Measurements from ENCODE around the gene GPR39.
"Not testable (repeated sequence)": the region's sequence is repeated elsewhere in the genome, so short reads cannot be mapped to it uniquely, and the experiment has no call there.

GPR39 gene

DNA sequence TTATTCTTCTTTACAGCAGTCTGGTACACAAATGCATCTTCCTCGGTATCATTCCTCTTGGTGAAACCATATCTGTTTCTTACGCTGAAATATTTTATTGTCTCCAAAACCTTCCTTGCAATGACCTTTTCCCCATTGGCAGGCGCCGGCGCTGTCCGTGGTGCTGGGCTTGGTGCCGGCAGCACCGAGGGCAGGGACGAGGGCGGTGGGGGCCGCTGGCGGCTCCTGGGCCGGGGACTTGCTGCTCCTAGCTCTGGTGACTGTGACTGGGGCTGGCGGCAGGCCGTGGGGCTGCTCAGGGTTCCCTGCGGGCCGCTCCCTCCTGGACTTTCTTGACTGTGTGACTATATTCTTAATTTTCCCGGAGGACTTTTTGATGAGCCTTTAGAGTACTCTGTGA, 72.5 kb downstream of the GPR39 start:
- in situ Hi-C loops (cut with MboI; ENCODE audit: low sequenced_read_pairs): no loop called here

DNA sequence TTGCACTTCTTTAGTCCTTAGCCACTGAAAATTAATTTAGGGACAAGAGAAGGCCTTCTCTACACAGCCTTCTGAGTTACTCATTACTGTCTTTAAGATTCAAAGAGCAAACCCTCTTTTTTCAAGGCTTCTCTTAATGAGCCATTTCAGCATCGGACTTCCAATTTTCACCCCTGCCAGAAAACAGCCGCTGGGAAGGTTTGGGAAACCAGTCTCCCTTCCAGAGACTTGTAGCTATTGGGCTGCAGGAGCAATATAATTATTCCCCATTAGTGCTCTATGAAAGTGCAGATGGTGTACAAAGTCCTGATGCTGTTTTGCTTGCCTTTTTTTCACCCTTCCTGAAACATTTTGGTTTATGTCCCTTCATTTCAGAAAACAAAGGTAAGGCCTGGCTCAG, 79.3 kb downstream of the GPR39 start:
- in situ Hi-C loops (cut with MboI; ENCODE audit: low sequenced_read_pairs): no loop called here

DNA sequence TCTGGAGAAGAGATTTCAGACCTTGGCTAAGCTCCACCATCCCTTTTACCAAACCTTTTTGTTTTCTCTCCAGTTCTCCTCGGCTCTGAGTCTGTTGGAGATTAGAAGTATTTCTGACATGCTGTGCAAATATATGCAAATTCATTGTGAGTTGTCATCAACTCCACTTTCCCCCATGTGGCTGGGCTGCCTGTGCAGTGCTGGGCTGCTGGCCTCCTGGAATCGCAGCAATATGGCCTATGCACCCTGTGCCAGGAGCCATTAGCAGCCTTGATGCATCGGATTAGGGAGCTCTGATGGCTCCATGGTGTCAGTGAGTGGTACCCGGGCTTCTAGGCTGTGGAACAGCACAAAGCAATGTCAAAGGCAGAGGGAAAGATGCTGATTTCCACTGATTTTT, 80.0 kb downstream of the GPR39 start:
- in situ Hi-C loops (cut with MboI; ENCODE audit: low sequenced_read_pairs): no loop called here

DNA sequence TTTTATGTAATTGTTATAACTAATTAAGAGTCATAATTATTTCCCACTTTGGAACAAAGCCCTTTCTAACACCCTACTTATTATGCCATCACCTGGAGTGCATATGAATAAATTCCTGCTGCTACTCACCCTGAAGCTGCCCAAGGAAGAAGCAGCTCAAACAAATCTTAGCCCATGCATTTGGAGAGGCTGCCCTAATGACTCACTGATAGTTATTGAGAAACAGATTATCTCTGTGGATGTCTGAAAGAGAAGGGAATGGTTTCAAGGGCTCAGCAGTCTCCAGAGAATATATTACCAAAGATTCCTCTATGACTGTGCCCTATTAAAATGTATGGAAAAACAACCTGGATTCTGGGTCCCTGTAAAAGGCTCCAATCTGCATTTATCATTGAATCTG, 81.0 kb downstream of the GPR39 start:
- in situ Hi-C loops (cut with MboI; ENCODE audit: low sequenced_read_pairs): no loop called here

DNA sequence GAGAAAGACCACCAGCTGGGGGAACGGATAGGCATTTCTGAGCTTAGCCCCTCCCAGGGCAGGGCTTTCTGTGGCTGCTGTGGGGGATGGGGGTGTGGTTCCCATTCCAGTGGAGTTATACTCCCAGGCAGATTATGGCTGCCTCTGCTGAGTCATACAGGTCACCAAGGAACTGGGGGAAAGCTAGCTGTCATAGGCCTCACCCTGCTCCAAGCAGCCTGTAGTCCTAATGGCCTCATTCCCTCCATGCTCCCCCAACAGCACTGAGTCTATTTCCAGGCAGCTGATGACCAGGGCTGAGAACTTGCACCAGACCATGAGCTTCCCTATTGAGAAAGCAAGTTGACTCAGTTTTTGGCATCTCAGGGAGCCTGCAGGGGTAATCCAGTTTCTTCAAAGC, 87.1 kb downstream of the GPR39 start:
- in situ Hi-C loops (cut with MboI; ENCODE audit: low sequenced_read_pairs): no loop called here

DNA sequence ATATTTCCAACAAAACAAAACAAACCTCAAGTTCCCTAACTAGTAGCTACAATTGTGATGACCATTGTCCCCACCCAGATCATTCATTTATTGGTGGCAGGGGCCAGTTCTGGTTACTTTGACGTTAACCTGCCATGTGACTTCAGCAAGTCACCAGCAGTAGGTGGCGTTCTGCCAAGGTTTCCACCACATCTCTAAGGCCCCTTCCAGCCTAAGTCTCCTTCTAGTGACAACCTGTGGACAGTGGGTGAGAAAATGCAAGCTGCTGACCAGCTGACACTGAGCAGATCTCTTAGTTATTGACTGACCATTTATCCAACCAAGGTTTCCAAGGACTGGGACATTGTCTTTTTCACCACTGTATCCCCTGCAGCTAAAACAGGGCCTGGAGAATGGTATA, 98.4 kb downstream of the GPR39 start:
- in situ Hi-C loops (cut with MboI; ENCODE audit: low sequenced_read_pairs): no loop called here

DNA sequence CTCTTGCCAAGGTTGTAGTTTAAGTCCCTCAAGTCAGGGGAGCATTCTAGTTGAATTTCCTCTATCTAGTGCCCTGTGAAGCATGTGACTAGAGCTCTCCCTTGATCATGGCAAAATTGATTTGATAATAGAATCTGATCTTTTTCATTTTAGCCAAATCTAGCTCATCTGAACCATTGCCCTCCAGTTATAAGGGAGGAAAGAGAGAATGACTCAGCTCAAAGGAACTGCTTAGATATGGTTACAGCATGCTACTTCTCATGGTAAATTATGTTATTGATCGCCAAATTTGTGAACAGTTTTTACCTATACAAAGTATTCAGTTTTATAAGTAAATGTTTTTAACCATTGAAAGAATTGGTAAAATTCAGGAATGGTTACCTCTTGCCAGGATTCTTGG, 100.8 kb downstream of the GPR39 start:
- in situ Hi-C loops (cut with MboI; ENCODE audit: low sequenced_read_pairs): no loop called here

DNA sequence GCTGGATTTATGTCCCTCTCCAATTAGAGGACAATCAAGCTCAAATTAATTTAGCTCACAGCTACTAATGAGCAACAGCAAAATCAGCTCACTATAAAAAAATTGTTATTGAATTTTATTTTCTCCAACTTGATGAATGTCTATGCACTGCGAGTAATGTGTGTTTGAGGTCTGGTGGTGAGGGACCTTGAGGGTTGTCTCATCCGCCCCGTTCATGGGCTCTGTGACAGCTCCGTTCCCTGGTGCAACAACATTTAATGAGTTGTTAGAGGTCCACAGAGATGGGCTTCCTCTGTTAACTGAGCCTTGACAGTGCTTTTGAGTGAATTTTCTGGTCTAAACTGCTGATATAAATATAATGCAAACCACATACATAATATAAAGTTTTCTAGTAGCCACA, 101.7 kb downstream of the GPR39 start:
- in situ Hi-C loops (cut with MboI; ENCODE audit: low sequenced_read_pairs): no loop called here

DNA sequence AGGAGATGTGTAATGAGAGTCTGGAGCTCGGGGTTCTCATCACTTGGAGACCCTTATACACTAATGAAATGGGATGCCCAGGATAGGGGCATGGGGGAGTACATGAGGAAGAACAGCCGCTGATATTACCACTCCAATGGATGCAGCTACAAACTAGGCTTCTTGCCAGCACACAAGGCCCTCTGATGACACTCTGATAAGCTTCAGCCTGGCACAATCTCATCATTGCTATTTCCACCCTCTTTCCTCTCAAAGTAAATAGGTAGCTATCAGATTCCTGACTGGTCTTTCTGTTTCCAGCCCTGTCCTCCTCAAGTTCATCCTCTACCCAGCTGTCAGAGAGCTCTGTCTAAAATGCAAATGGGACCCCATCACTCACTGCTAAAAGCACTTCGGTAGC, 103.0 kb downstream of the GPR39 start:
- in situ Hi-C loops (cut with MboI; ENCODE audit: low sequenced_read_pairs): no loop called here

DNA sequence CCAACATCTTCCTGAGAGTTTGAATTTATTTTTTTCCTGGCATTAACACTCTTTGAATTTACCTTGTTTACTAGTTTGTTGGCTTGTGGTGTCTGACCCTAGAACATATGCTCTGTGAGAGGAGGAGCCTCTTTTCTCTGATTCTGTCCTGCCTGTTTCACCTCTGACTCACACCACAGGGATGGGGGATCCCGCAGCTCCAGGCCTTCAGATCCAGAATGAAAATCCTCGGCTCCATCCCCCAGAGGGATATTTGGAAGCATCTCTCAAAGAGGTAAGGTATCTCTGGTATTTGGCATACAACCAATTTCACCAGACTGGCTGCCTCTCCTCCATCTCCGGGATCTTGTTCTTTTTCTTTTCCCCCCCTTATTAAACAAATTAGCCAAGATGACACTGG, 104.7 kb downstream of the GPR39 start:
- in situ Hi-C loops (cut with MboI; ENCODE audit: low sequenced_read_pairs): no loop called here

DNA sequence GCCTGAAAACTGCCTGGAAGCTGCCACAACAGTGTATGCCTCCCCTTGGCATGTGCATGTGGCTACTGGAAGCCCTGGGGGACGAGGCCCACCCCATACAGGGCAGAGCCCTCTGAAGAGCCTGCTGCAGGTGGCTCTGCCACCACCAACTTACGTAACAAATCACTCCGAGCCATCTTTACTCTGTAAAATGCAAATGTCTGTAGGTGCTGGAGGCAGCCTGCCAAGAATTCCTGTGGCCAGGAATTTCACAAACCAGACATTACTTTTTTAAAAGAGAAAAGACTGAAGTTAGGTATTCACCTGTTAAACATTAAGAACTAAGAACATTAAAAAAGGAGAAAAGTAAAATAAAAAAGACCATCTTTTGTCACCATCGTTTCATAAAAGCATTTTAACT, 106.3 kb downstream of the GPR39 start:
- in situ Hi-C loops (cut with MboI; ENCODE audit: low sequenced_read_pairs): no loop called here

DNA sequence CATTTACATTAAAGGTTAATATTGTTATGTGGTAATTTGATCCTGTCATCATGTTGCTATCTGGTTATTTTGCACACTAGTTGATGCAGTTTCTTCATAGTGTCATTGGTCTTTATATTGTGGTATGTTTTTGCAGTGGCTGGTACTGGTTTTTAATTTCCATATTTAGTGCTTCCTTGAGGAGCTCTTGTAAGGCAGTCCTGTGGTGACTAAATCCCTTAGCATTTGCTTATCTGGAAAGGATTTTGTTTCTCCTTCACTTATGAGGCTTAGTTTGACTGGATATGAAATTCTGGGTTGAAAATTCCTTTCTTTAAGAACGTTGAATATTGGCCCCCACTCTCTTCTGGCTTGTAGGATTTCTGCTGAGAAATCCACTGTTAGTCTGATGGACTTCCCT, 120.5 kb downstream of the GPR39 start:
- in situ Hi-C loops (cut with MboI; ENCODE audit: low sequenced_read_pairs): not testable (repeated sequence)

DNA sequence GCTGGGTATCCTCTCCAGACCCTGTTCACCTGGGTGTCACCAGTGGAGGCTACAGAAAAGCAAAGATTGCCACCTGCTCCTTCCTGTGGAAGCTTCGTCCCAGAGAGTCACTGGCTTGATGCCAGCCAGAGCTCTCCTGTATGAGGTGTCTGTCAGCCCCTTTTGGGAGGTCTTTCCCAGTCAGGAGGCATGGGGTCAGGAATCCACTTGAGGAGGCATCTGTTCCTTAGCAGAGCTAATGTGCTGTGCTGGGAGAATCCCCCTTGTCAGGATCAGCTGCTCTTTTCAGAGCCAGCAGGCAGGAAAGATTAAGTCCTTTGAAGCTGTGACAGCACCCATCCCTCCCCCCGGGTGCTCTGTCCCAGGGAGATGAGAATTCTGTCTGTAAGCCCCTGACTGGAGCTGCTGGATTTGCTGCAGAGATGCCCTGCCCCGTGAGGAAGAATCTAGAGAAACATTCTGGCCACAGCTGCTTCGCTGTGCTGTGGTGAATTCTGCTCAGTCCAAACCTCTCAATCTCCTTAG, 121.8 kb downstream of the GPR39 start:
- in situ Hi-C loops (cut with MboI; ENCODE audit: low sequenced_read_pairs): no loop called here

DNA sequence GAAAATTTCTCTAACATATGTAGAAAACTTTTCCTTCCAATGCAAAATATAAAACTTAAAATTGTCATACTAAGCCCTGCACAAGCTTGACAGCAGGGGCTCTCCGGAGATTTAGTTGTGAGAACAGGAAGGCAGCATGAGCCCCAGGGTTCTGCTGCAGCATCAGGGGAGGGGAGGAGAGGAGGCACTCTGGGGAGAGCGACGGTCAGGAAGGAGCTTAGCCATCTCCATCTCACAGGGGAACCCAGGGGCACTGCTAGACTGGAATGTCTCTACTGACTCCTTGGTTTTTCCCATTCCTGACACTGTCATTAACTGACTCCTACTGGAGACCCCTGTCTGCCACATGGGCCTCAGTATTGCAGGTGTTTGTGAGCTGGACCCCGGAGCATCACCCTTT, 123.6 kb downstream of the GPR39 start:
- in situ Hi-C loops (cut with MboI; ENCODE audit: low sequenced_read_pairs): no loop called here

DNA sequence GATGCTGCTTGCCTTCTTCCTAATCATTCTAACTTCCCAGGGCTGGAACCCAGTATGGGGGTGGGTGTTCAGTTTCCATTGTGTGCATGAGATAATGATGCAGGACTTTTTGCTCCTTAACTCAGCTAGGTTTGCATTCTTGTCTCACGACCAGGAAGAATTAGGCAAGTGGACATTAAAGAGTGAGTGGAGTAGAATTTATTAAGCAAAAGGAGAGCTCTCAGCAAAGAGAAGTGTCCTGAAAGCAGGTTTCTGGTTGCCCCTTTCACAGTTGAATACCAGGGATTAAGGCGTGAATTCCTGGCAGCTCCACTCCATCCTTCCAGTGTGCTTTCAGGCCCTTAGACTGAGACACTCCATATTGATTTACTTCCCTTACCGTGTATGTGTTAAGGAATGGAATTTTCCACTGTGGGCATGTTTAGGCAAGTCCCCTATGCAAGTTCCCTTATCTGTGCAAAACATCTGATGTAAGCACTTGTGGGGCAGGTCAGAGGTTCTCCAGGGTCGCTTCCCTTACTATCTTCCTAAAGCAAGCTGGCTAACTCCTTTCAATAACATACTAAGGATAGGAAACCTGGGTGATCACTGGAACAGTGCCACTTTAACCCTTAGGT, 126.5 kb downstream of the GPR39 start:
- in situ Hi-C loops (cut with MboI; ENCODE audit: low sequenced_read_pairs): no loop called here

DNA sequence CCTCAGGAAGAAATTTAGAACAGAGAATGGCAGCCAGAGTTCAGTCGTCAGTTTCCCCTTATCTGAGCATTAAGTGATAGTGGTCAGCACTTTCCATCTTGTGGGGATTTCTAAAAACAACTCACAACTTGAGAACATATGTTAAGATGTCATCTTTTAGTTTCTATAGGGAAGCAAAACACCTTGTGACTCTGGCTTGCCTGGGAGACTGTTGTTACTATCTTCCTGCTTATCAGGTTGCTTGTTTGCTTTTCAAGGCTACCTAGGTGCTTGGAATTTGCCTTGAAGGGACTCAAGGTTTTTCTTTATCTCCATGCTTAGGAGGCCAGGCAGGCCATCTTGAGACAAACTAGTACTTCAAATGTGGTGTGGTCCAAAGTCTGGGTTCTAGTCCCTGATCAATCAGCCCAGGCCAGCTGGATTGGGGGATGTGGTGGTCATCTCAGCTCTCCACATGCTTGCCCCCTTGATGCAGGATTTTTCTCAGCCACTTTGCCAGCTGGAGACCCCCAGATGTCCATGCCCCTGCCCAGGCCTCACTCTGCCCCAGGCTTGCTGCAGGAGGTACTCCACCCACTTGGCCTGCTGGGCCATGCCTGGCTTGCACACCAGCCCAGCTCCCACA, 127.5 kb downstream of the GPR39 start:
- in situ Hi-C loops (cut with MboI; ENCODE audit: low sequenced_read_pairs): no loop called here

DNA sequence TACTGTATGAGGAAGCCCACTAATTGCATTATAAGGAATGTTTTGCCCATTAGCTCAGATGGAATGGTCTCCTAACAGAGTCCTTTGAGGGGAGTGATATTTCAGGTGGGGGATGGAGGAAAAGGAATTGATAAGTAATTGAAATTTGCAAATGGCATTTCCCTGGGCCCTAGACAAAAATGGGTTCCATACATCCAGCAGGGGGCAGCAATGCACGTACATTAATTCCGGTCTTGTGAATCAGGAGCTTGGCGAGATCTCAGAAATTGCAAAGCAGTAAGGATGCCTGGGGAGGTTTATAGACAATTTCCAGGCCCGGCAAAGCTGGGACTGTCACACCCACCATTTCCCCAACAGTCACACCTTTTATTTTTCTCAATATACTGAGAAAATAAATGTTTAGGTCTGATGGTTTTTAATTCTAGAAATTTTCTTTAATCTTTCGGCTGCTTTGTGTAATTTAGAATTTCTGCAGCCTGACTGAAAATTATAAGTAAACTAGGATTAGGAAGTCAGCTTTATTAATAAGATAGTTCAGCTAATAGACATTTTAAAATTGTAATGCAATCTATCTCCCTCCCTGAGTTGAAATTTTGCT, 130.6 kb downstream of the GPR39 start:
- in situ Hi-C loops (cut with MboI; ENCODE audit: low sequenced_read_pairs): no loop called here

DNA sequence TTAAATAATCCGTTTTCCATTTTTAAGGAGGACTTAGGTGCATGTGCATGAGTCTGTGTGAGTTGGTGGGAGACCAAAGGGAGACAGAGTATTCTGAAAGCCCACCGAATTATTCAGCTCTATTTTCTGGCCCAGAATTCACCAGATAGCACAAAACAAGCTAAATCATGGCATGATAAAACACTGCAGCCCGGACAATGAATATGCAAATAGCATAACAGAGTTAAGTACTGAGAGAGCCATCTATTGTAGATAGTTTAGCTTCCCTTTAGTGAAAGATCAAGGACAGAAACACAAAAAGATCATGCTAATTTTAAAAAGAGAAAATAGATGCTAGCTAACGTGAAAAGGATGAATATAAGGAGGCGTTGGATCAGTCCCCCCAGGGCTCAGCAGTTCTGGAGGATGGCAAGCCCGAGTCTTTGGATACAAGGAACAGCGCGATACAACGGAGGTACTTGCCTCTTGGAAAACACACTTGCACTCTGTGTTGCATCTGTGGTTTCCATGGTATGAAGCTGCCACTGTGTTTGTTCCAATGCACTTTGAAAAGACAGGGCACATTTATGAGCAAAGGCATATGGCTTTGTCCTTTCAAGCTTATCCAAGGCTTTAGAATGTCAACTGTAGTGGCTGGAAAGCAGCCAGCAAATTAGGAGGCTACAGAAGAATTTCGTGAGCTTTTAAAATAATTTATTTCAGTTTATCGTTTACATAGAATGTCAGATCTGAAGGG, 133.5 kb downstream of the GPR39 start:
- in situ Hi-C loops (cut with MboI; ENCODE audit: low sequenced_read_pairs): no loop called here

DNA sequence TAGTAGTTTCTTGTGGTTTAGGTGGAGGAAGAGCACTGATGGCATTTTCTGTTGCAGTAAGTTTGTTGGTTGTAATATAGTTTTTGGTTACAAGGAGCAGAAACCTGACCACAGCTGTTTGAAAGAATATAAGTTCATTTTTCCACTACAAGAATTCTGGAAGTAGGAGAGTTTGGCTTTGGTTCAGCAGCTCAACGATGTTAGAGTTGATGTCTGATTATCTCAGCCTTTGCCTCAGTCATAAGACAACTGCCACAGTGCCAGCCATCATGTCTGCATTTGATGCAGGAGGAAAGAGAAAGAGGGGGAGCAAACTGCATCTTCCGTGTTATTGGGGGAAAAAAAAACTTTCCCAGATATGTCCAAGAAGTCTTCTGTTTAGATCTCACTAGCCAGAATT, 134.3 kb downstream of the GPR39 start:
- in situ Hi-C loops (cut with MboI; ENCODE audit: low sequenced_read_pairs): no loop called here

DNA sequence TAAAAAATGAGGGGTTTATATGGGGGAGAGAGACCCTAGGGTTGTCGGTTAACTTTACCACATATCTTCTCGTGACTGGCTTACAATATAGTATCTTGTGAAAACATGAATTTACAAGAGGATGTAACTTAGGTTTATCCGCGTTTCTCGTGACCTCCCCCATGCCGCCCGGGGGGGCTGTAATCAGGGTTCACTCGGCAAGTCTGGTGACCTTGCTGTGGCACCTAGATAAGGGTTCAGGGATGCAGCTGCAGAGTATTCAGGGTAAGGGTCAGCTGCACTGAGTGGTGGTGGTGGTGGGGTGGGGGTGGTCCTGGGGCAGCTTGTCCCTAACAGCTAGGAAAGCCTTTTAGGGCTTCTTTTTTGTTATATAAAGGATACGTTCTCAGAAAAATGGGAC, 141.1 kb downstream of the GPR39 start:
- in situ Hi-C loops (cut with MboI; ENCODE audit: low sequenced_read_pairs): no loop called here

DNA sequence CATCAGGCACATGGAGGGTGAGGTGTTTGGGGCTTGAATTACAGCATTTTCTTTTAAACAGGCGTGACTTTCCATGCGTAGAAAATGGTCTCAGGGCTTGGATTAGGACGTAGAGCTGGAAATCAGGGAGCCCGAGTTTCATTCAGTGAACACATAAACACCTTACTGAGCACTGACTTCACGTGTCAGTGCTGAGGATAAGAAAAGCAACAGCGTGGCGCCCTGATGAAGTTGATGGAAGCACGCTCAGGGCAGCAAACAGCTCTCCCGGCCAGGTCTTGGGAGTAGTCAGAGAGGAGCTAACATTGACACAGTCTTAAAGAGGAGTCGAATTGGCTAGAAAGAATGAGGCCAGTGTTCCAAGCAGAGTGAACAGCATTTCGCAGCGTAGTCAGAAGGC, 142.7 kb downstream of the GPR39 start:
- in situ Hi-C loops (cut with MboI; ENCODE audit: low sequenced_read_pairs): no loop called here

DNA sequence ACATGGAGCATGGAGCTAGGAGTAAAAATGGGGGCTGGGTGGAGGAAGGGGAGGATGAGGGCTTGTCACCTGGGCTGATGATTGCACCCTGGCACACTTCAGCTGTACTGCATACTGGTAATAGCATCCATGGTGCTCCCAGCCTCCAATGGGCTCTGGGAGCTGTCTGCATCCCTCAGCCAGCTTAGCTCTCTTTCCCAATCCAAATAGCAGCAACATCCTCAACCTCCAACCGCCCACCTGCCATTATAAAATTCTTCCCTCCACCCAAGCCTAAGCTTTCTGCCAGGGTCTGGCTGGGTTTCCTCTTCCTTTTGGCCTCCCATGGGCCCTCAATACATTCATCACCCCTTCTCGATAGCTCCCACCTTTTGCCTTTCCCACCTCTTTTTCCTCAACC, 143.3 kb downstream of the GPR39 start:
- in situ Hi-C loops (cut with MboI; ENCODE audit: low sequenced_read_pairs): no loop called here

All from HL-60/S4 (cell line).